Astrocyte (in vitro differentiated cells and primary cell): ENCODE measurements around the gene BUB1B. TPM values are rescaled to one million over a fixed set of nuclear protein-coding genes. Genes with fewer than 3 reads are reported as not detected.

ENCODE experiments used
- DNase-seq: peaks from one replicate; pipeline ENCODE4 v3.0.0-alpha.2; 2010; ENCODE audit warnings: low read depth
- FAIRE-seq: peaks from 2 replicates; lab custom pipeline; 2011; peaks lifted over from hg19 to GRCh38; lab: Jason Lieb, UNC
- H2AFZ ChIP-seq: 2 replicates; pipeline ENCODE4 v1.6.0; 2012; ENCODE audit warnings: low read depth, low read length, inconsistent platforms
- H3K27ac ChIP-seq: 2 replicates; pipeline ENCODE4 v1.5.1; 2011; ENCODE audit warnings: low read depth, low read length, inconsistent platforms
- H3K27me3 ChIP-seq: 2 replicates; pipeline ENCODE4 v1.6.0; 2011; ENCODE audit warnings: low read length, inconsistent platforms; ENCODE audit not compliant: insufficient read depth
- H3K36me3 ChIP-seq: 2 replicates; pipeline ENCODE4 v1.5.1; 2011; ENCODE audit warnings: low read length, inconsistent platforms; ENCODE audit not compliant: insufficient read depth
- H3K4me1 ChIP-seq: 2 replicates; pipeline ENCODE4 v1.5.1; 2011; ENCODE audit warnings: low read length, inconsistent platforms; ENCODE audit not compliant: insufficient read depth
- H3K4me2 ChIP-seq: 2 replicates; pipeline ENCODE4 v1.6.0; 2012; ENCODE audit warnings: low read length, inconsistent platforms
- H3K4me3 ChIP-seq: 2 replicates; pipeline ENCODE4 v1.5.1; 2011; ENCODE audit warnings: low read depth, mild to moderate bottlenecking, low read length, inconsistent platforms; ENCODE audit not compliant: insufficient read depth
- H3K79me2 ChIP-seq: 2 replicates; pipeline ENCODE4 v1.6.0; 2012; ENCODE audit warnings: mild to moderate bottlenecking, low read length, inconsistent platforms; ENCODE audit not compliant: insufficient read depth
- H3K9ac ChIP-seq: 2 replicates; pipeline ENCODE4 v1.6.0; 2012; ENCODE audit warnings: mild to moderate bottlenecking, low read length, inconsistent platforms
- H3K9me3 ChIP-seq: 2 replicates; pipeline ENCODE4 v1.5.1; 2012; ENCODE audit warnings: low read depth, mild to moderate bottlenecking, low read length, inconsistent platforms; ENCODE audit not compliant: insufficient read depth
- H4K20me1 ChIP-seq: 2 replicates; pipeline ENCODE4 v1.6.0; 2012; ENCODE audit warnings: low read length, inconsistent platforms; ENCODE audit not compliant: insufficient read depth
- H3K27ac Mint-ChIP-seq: one replicate; pipeline ENCODE4 v1.8.0; 2021; ENCODE audit warnings: mild to moderate bottlenecking, mixed read lengths; ENCODE audit not compliant: unreplicated experiment
- H3K27me3 Mint-ChIP-seq: one replicate; pipeline ENCODE4 v1.8.0; 2021; ENCODE audit warnings: low read depth, mixed read lengths; ENCODE audit not compliant: unreplicated experiment
- H3K36me3 Mint-ChIP-seq: one replicate; pipeline ENCODE4 v1.8.0; 2021; ENCODE audit warnings: low read depth, mixed read lengths; ENCODE audit not compliant: unreplicated experiment
- H3K4me1 Mint-ChIP-seq: one replicate; pipeline ENCODE4 v1.8.0; 2021; ENCODE audit warnings: low read depth, mixed read lengths; ENCODE audit not compliant: unreplicated experiment
- H3K4me3 Mint-ChIP-seq: one replicate; pipeline ENCODE4 v1.8.0; 2021; ENCODE audit warnings: mild to moderate bottlenecking, moderate library complexity, mixed read lengths; ENCODE audit not compliant: unreplicated experiment
- H3K9me3 Mint-ChIP-seq: one replicate; pipeline ENCODE4 v1.8.0; 2021; ENCODE audit warnings: mild to moderate bottlenecking, mixed read lengths; ENCODE audit not compliant: unreplicated experiment
- CTCF ChIP-seq: IDR thresholded peaks from 2 replicates; pipeline ENCODE4 v1.5.1; 2011; ENCODE audit warnings: low read depth, mild to moderate bottlenecking, inconsistent platforms, low read length, moderate library complexity; ENCODE audit not compliant: insufficient read depth
- EZH2 ChIP-seq: IDR thresholded peaks from 2 replicates; pipeline ENCODE4 v1.6.1; 2012; ENCODE audit warnings: mild to moderate bottlenecking, low read length, inconsistent platforms; ENCODE audit not compliant: insufficient read depth
- total RNA-seq: library from RNA; stranded (reverse); gene quantifications from 2 replicates; pipeline ENCODE4 v1.2.1, GENCODE V29; 2021

The BUB1B gene
- total RNA-seq, 1 donor from 2014 or later = 5.2 TPM

DNA sequence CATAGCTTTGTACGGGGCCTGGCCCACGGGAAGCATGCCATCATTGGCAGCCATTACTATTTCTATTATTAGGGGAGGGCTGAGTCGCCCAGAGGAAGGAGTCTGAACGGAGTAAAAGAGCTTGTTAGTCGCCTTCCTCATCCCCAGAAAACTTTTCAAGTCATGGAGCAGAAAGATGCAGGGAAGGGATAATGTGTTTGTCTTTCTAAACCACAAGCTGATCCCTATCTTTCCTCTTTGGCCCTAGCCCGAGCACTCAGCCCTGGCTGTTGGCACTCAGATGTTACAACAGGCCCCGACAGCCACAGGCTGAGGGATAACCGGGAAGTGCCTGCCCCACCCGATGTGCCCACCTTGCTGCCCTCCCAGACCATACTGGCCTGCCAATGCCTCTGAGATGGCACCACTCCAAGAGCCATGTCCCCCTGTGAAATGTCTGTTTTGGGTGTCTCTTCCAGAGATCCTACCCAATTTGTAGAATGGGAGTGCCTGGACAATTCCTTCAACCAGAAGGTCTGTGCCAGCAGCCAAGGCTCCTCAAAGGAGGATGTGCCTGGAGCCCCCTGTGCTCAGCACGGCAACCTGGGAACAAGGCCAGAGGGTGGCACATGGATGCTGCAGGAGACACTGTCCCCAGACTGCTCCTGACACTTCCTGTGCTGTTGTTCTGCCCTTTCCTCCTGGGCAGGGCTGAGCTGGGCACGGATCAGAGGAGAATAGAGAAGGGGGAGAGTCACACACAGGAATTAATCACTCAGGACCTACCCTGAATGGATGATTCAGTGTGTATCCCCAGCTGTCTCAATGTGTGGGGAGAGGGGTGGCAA lies 88.8 kb downstream of the BUB1B start:
- no peak overlapping the region for H3K4me3 Mint-ChIP-seq
- peaks cover 22% of the 10 kb centered on the region for H3K4me1 ChIP-seq
- H3K9ac ChIP-seq = no peak overlapping the region
- H3K36me3 Mint-ChIP-seq = peaks cover 3% of the 10 kb centered on the region
- no peak overlapping the region for H3K4me3 ChIP-seq
- H3K9me3 ChIP-seq = no peaks in the 10 kb centered on the region
- no peak overlapping the region for H3K27ac ChIP-seq
- H3K27ac Mint-ChIP-seq = no peak overlapping the region
- DNase-seq = peak; percentile 50
- FAIRE-seq = no peak
- peaks cover 56% of the 10 kb centered on the region for H3K27me3 Mint-ChIP-seq
- H3K79me2 ChIP-seq = no peaks in the 10 kb centered on the region
- no peak for TF ChIP-seq EZH2
- TF ChIP-seq CTCF = no peak
- no peaks in the 10 kb centered on the region for H4K20me1 ChIP-seq
- H3K4me1 Mint-ChIP-seq = peaks cover 19% of the 10 kb centered on the region
- no peaks in the 10 kb centered on the region for H3K36me3 ChIP-seq
- H3K27me3 ChIP-seq = peaks cover 31% of the 10 kb centered on the region
- H2AFZ ChIP-seq = no peak overlapping the region
- H3K9me3 Mint-ChIP-seq = peaks cover 1% of the 10 kb centered on the region
- peak overlapping the region; percentile 6 for H3K4me2 ChIP-seq

DNA sequence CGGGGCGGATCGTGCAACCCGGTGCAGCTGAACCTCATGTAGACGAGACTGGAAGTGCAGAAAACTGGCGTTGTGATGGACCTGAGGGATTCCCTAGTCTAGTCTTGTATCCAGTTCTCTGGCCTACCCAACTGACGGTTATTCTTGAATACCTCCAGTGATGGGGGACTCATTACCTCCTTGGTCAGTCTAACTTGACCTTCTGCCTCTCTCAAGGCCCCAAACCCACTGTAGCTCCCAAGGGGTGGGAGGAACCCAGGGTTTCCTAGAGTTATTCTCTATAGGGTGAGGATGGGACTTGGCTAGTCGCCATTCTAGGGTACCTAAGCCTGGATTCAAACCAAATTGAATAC lies 89.4 kb downstream of the BUB1B start:
- H3K4me3 Mint-ChIP-seq = no peak overlapping the region
- FAIRE-seq = no peak

More for the DNA sequence above, 89.4 kb downstream of the BUB1B start:
- Mint-ChIP-seq H3K9me3 (peaks cover 1% of the 10 kb centered on the region), H3K36me3 (peaks cover 3% of the 10 kb centered on the region), H3K27me3 (peaks cover 56% of the 10 kb centered on the region), H3K27ac (no peak overlapping the region), H3K4me1 (peaks cover 18% of the 10 kb centered on the region)
- no peak for DNase-seq
- H3K4me2 ChIP-seq = peak overlapping the region; percentile 6
- no peaks in the 10 kb centered on the region for H4K20me1 ChIP-seq
- no peaks in the 10 kb centered on the region for H3K79me2 ChIP-seq
- H3K36me3 ChIP-seq = no peaks in the 10 kb centered on the region
- peaks cover 31% of the 10 kb centered on the region for H3K27me3 ChIP-seq
- H3K9me3 ChIP-seq = no peaks in the 10 kb centered on the region
- TF ChIP-seq EZH2 = no peak
- no peak for TF ChIP-seq CTCF
- no peak overlapping the region for H3K9ac ChIP-seq
- H3K4me1 ChIP-seq = peaks cover 22% of the 10 kb centered on the region
- no peak overlapping the region for H3K4me3 ChIP-seq
- no peak overlapping the region for H3K27ac ChIP-seq
- no peak overlapping the region for H2AFZ ChIP-seq
